Stimulated activated CD8-positive, alpha-beta memory T cell treated with anti-CD3 and anti-CD28 coated beads, Interleukin-4, amount 100 ng/mL, for 4 hours (primary cell): ENCODE results near the gene GDF7.

Experiments used
- DNase-seq, 2 donors: peaks; one replicate each; pipeline ENCODE4 v3.0.0-alpha.2; 2020; ENCODE audit warnings: low read depth in 2 of 2, low spot score in 1 of 2

The GDF7 gene

GRCh38 chr2:20666304-20667150, at the start of gene GDF7:
Gene GDF7 (plus strand): TSS chr2:20667144. CDS start chr2:20667240, 96 bp downstream.
- no peak for DNase-seq

GRCh38 chr2:20617892-20618467, 49.0 kb upstream of the GDF7 start:
- DNase-seq = no peak

DNA sequence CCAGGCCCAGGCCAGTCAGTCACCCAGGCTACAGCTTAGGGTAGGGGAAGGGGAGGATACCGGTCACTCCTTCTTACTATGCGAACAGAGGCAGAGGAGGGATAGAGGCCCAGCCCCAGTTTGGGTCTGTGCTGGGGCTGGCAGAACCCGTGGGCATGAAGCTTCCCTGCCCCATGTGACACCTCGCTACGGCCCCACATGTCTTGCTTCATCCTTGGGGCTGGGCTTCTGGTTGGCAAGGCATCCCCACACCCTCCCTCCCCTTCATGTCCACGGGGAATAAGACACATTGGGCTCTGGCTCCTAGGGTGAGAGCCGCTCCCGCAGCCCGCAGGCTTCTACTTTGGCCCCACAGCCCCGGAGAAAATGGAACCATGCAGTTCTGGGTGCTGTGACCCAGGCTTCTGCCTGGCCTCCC, 48.5 kb upstream of the GDF7 start:
- DNase-seq = no peak

- no peak for DNase-seq
These were observed 47.9 kb upstream of the GDF7 start for GRCh38 chr2:20618886-20619521.

GRCh38 chr2:20619624-20620024, 47.3 kb upstream of the GDF7 start:
- no peak for DNase-seq

DNA sequence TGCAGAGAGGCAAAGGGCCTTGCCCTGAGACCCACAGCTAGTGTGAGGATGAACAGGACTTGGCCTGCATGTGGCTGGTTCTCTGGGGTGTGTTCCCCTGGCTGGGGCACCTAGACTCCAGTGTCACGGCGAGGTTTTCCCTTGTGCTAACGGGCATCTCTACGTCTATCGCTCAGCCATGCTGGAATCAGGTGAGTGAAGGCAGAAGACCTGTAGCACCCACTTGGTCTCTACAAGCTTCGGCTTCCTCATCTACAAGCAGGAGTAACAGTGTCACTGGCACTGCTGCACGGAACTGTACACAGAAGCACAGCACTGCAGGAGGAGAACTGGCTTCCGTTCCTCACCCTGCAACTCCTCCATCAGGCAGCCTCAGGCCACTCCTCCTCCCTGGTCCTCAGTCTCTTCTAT, 46.7 kb upstream of the GDF7 start:
- no peak for DNase-seq

DNA sequence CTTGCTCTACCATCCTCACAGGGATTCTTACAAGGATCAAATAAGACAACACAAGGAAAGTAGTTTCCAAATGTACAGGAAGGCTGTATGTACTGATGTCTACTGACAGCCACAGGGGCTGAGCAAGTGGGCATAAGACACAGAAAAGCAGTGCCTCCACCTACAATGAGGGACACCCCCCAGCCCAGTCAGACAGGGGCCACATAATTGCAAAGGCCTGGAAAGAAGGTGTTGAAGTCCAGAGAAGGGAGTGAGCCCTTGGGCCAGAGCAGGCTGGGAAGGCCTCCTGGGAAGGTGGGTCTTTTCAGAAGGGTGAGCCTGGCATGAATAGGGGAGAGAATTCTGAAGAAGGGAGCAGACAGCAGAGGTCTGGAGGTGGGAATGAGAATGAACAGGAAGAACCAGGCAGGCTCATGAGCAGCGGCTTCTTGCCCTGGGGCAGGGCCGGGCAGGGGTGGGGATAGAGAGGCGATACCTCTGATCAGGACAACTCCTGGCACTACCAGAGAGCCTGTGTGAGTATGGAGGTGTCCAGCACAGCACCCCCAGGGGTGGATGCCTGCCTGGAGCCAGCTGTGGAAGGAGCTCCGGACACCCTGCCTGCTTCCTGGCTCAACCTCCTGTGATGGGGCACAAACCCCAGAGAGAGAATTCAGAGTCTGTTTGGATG, 46.1 kb upstream of the GDF7 start:
- DNase-seq = no peak

GRCh38 chr2:20621366-20622295, 45.3 kb upstream of the GDF7 start:
- DNase-seq = no peak

DNA sequence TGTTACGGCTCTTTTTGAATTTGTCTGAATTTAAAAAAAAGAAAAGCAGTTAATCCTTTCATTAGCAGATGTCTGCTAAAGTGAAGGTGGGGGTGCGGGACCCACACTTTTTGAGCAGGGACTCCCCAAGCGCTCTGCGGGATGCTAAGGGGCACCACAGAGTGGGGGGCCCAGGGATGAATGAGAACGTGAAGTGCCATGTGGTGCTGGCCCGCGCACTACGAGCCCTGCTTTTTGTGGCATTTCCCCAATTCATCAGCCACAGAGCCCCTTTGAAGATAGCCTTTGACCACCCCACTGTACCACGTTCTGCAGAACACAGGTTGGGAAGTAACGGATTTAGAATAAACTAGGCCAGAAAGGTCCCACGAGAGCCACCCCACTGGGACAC, 44.7 kb upstream of the GDF7 start:
- DNase-seq = no peak

- DNase-seq = no peak
These were observed 44.2 kb upstream of the GDF7 start for GRCh38 chr2:20622731-20623130.

- no peak for DNase-seq
These were observed 43.7 kb upstream of the GDF7 start for GRCh38 chr2:20623241-20623640.

- DNase-seq = no peak
These were observed 43.2 kb upstream of the GDF7 start for GRCh38 chr2:20623741-20624155.

DNA sequence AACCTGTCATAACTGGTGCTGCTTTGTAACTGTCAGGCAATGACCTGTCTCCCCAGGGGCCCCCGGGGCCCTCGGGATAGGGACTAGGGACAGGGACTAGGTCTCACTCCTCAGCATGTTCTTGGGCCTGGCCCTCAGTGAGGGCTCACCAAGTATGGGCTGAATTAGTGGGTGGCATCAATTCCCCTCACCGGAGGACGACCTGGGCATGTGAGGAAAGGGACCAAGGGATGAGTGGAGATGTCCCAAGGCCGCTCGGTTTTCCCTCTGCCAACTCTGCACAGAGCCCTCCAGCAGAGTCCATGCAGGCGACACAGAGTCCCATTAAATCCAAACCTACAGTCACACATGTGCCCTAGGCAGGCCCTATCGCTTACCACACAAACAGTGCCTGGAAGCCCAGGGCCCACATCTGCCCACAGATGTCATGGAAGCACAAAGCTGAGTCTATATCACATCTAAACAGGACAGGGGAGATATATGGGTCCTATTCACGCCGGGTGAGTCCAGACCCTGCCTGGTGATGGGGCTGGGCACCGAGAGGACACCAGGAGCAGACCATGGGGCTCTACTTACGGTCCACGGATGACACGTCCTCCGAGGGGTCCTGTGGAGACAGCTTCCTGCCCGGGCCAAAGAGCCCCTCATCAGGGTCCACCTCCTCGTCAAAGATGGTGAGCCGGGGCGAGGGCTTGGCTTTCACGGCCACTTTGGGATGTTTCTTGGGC, 42.6 kb upstream of the GDF7 start:
- DNase-seq = no peak

DNA sequence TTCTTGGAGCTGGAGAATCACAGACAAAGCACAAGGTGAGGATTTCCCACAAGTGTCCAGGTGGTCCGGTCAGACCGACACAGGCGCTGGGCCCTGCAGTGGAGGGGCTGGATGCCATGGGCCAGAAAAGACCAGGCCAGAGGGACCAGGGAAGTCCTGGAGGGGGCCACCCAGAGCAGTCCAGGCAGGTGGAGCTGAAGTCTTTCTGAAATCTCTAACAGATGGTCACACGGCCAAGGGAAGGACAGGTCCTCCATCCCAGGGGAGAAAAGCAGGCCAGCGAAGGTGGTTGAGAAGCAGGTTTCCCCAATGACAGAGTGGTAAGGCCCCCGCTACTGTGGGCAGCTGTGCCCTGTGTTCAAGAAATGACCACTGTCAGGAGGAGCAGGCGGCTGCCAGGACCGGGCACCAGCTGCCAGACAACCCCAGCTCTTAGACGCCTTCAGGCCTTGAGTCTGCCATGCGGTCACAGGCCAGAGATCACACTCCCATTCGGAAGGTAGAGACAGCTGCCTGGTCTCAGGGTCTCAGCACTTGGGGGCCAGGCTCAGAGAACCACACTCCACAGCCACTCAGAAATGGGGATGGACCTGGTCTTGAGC, 42.0 kb upstream of the GDF7 start:
- no peak for DNase-seq

- no peak for DNase-seq
These were observed 41.2 kb upstream of the GDF7 start for GRCh38 chr2:20625491-20626391.

DNA sequence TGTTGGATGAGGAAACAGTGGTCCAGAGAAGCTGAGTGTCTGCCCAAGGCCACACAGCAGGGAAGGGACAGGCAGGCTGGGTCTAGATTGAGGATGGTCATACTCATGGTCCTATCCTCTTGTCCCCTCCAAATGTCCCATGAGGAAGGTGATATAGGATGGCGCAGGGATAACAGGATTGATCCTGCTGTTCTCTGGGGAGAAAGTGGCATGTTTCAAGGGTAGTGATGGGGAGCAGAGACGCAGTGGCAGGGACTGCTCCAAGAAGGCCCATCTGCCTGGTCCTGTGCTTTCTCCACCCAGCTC, 40.6 kb upstream of the GDF7 start:
- no peak for DNase-seq

GRCh38 chr2:20626698-20627513, 40.0 kb upstream of the GDF7 start:
- DNase-seq = no peak
